GM19324 (cell line): ENCODE results near the gene CD164.
A peak's percentile ranks its signal among the peaks of the same experiment; 100 is the strongest.

Experiments used
- ATAC-seq: cut with Tn5 transposase; IDR thresholded peaks from one replicate; pipeline ENCODE4 v1.9.1; 2021; ENCODE audit warnings: mild to moderate bottlenecking, moderate library complexity; ENCODE audit not compliant: unreplicated experiment, low FRiP score

Gene CD164

DNA sequence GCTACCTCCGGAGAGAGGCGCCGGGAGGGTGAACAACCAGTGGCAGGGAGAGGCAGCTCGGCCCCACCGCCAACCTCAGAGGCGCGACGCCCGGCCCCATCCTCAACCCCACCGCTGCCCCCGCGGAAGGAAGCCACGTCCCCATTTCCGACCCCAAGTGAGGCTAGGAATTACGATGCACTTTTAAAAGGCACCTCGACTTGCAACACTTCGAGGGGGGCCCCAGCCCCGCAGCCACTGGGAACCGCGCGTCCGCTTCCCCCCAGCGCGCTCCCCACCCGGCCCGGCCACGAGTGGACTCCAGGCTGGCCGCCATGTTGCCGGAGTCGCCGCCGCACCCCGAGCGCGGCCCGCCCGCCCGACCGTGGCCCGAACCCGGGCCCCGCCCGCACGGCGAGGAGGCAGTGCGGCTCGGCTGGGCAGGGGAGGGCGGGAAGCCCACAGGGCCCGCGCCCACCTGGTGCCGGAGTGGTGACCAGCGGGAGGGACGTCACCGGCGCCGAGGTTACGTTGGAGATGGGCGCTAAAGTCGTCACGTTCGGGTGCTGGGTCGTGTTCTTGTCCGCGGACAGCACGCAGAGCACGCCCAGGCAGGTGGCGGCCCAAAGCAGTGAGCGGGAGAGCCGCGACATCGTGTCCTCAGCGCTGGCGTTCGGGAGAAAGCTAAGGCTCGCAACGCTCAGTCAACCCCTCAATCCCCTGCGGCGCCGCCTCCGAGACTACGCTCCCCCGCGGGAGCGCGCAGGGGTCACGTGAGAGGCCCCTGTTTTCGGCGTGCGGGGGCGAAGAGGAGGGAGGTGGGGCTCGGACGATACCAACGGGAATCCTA is at the start of gene CD164:
Gene CD164, minus strand, starts transcription at position 721 of the 829 bp plus-strand sequence. Its CDS starts 89 bp downstream, at position 632.
- ATAC-seq, result peak; percentile 66

GRCh38 chr6:109429496-109429895 is 47.2 kb upstream of the CD164 start:
- ATAC-seq, result no peak

GRCh38 chr6:109428889-109429477 is 46.7 kb upstream of the CD164 start:
- ATAC-seq, result no peak

GRCh38 chr6:109424946-109425345 is 42.7 kb upstream of the CD164 start:
- ATAC-seq, result no peak

DNA sequence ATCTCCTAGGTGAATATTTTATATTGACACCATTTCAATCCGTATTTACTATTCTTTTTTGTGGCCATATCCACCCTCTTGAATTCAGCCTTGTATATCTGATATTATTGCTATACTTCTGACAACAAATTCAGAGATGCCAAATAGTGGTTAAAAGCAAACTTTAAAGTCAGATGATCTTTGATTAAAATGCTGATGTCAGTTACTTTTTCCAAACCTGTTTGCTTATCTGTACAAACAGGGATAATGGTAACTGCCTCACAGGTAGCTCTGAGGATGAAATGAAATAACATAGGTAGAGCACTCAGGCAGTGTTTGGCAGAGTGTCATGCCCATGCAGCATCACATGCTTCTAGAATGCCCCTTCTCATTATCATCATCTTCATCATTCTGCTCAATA is 38.9 kb upstream of the CD164 start:
- ATAC-seq, result no peak

- no peak for ATAC-seq
Observed at GRCh38 chr6:109420751-109421150, 38.5 kb upstream of the CD164 start.

DNA sequence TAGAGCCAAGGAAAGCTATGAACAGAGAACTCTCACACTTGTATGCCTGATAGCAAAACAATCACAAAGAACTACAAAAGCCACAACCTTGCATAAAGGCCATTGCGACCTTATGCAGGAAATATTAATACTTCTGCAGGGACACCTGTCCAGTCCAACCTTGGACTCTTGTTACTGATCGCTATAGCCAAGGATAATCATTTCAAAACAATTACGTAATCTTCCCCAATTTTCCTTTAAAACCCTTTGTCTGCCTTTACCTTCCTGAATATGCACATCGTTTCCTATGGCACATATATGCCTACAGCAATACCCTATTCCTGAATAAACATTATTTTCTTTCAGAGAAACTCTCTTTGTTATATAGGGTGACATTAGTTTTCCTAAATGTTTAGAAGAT is 35.4 kb upstream of the CD164 start:
- no peak for ATAC-seq

DNA sequence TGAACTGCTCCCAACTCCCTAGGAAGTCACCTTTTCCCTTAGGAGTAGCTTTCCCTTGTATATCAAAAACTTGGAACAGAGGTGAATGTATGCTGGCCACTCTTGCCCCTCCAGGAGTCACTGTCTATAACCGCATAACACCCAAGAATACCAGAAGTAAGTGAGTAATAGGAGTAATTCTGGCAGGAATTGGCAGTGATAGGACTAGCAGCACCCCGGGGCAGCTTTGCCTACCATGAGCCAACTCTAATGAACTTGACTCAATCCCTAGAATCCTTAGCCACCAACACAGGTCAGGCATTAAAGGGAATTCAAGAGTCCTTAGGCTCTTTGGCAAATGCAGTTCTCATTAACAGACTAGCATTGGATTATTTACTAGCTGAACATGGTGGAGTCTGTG is 28.8 kb upstream of the CD164 start:
- ATAC-seq, result no peak

DNA sequence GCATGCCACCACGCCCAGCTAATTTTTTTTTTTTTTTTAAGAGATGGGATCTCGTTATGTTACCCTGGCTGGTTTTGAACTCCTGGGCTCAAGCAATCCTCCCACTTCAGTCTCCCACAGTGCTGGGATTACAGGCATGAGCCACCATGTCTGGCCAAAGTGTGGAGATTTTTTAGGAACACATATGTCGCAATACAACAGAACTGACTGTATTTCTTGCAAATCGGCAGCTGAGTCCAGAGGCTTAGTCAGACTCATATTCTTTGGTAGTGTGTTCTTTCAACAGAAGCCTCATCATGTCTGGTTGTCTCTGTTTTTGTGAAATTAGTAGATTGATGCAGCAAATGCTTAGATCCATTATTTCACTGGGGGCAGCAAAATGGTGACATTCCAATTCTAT is 23.9 kb upstream of the CD164 start:
- ATAC-seq, result no peak

GRCh38 chr6:109397020-109397419 is 14.8 kb upstream of the CD164 start:
- ATAC-seq, result no peak

GRCh38 chr6:109396046-109396718 is 13.9 kb upstream of the CD164 start:
- no peak for ATAC-seq

GRCh38 chr6:109393886-109394281 is 11.6 kb upstream of the CD164 start:
- no peak for ATAC-seq

GRCh38 chr6:109393157-109393885 is 11.1 kb upstream of the CD164 start:
- no peak for ATAC-seq

- ATAC-seq, result no peak
Observed at GRCh38 chr6:109389650-109390274, 7.5 kb upstream of the CD164 start.

DNA sequence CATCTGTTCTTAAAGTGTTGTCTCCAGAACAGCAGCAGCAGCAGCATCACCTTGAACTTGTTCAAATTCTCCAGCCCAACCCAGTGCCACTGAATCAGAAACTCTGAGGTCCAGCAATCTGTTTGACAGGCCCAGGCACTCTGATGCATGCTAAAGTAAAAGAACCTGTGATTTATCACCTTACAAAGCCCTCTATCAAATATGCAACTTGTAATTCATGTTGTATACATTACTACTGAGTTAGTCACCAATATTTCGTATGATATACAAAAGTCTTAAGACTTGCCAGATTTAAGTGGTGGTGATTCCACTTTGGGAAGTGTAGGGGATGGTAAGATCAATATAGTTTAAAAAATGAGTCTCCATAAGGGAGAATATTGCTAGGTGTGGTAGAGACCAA is 6.0 kb upstream of the CD164 start:
- no peak for ATAC-seq

GRCh38 chr6:109383438-109383940 is 1.2 kb upstream of the CD164 start:
- no peak for ATAC-seq

DNA sequence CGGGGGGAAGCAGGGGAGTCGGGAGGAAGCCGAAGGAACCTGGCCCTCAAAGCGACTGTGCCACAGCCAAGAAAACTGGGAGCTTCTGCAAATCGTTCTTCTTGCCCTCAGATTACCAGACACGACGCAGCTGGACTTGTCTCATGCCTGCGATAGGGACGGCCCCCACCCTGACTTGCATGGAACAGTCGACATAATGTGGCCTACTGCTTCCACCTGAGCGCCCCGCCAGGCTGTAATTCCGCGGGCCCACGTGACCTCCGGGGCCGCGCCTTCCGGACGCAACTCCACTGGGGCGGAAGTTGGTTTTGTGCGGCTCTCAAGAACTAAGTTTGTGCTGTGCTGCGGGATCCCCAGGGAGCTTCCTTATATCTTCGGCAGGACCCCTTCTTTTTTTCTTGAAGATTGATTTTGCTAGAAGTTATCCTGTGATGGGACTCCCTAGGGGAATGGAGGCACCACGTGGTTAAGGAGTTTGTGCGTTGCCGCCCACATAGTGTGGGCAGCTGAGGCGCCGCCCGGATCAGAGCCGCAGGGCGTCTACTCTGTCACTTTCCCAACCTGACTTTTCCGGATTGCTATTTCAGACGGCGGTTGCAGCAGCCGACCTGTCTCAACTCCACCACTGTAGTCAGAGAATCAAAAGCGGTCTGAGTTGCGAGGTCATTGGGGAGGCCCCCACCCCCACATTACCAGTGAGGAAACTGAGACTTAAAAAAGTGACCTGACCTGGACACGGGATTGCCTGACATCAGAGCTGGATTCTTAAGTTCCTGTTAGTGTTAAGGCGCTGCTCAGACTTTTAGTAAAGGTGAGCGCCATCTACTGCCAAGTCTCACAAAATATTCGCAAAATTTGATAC is 540 bp upstream of the CD164 start:
- ATAC-seq, result peak; percentile 87

DNA sequence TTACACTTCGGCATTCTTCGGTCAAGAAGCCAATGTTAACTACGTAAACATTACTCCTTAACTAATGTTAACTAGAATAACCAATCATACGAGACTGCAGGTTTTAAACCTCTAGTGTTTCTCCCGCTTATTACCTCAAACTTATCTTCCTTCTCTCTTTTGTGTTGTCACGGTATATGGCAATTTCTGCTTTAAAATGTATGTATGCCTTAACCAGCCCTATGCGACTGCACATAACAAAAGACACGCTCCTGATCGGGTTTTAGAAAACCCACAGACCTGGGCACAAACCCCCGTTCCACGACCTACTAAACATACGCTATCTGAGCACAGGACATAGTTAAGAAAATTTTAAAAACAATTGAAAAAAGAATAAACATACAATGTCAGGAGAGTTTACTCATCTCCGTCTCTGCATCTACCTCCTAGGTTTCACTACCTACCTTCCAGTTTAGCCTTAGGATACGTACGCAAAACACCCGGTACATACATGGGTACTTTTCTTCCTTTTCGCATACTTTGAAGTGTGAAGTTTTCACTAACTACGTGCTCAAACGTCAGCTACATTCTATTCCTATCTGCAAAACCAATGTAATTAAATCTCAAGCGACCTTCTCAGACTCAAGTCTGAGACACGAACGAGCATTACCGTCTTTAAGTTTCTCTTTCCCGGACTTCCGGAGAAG is 1.1 kb downstream of the CD164 start:
- no peak for ATAC-seq

DNA sequence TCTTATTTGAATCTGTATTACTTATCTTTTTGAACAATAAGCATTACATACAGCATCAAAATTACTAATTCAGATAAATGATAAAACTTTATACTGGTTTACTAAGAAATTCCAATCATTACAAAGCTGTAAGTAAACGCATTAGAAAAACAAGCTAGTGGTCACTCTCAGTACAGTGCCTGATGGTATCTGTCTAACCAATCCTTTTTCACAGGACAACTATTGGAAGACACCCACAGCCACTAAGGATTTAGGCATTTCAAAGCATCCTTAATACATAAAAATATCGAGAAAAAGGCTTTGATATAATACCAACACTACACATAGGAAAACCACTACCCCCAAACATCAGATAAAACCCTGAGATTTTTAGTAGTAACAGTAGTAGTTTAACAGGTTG is 2.6 kb downstream of the CD164 start:
- no peak for ATAC-seq
